ENCODE measurements around the gene SEC61A2.

DNA sequence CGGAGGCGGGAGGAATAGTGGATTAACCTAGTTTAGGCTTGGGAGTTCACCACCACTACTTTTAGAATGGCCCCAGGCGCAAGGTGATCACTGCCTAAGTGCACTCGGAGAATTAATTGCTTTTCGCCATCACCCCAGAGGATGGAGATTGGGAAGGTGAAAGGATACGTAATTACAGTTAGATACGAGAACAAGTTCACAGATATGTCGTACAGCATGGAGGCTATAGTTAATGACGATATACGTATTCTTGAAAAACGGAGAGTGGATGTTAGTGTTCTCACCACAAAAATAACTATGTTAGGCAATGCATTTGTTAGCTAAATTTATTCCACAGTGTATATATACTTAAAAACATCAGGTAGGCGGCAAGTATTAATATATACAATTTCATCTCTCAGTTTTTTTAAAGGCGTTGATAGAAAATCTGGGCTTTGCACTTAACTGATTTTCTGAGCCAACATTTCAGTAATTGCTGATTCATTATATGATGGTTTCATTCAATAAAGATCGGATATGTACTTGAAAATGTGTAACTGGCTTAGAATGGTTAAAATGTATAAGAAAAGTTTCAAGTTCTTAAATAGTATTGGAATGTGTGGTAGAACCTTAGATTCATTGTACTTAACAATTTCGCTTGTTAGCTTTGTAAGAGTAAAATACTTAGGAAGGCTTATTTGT is 67.2 kb downstream of the SEC61A2 start:
- TF ChIP-seq POLR2A (IDR thresholded peaks at IDR 0.05), result no peak
- TF ChIP-seq, protein P1, sequence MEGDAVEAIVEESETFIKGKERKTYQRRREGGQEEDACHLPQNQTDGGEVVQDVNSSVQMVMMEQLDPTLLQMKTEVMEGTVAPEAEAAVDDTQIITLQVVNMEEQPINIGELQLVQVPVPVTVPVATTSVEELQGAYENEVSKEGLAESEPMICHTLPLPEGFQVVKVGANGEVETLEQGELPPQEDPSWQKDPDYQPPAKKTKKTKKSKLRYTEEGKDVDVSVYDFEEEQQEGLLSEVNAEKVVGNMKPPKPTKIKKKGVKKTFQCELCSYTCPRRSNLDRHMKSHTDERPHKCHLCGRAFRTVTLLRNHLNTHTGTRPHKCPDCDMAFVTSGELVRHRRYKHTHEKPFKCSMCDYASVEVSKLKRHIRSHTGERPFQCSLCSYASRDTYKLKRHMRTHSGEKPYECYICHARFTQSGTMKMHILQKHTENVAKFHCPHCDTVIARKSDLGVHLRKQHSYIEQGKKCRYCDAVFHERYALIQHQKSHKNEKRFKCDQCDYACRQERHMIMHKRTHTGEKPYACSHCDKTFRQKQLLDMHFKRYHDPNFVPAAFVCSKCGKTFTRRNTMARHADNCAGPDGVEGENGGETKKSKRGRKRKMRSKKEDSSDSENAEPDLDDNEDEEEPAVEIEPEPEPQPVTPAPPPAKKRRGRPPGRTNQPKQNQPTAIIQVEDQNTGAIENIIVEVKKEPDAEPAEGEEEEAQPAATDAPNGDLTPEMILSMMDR (IDR thresholded peaks at IDR 0.05), result no peak
